Measurements from ENCODE around the gene TDO2.

The TDO2 gene

GRCh38 chr4:155966171-155966570, 62.7 kb downstream of the TDO2 start:
- no peak for DNase-seq (ENCODE audit: low spot score)
- in situ Hi-C loops (cut with MboI; ENCODE audit: low pct_unique_long_range_greater_than_20kb, low sequenced_read_pairs, unreplicated experiment) = loop anchor here (25.0 kb wide), 1 partner anchor 421 kb away; no protein-coding TSS in a partner anchor
- TF ChIP-seq CTCF (IDR thresholded peaks at IDR 0.05; ENCODE audit: extremely low read depth, insufficient read depth, missing control alignments) = no peak

- DNase-seq (ENCODE audit: low spot score) = no peak
- no peak for TF ChIP-seq CTCF (IDR thresholded peaks at IDR 0.05; ENCODE audit: extremely low read depth, insufficient read depth, missing control alignments)
- in situ Hi-C loops (cut with MboI; ENCODE audit: low pct_unique_long_range_greater_than_20kb, low sequenced_read_pairs, unreplicated experiment) = loop anchor here (25.0 kb wide), 1 partner anchor 420 kb away; no protein-coding TSS in a partner anchor
Measured at GRCh38 chr4:155966731-155967395, 63.4 kb downstream of the TDO2 start.

Measured in GM13977 (cell line).